ENCODE results near the gene CXCL13.

Gene CXCL13

DNA sequence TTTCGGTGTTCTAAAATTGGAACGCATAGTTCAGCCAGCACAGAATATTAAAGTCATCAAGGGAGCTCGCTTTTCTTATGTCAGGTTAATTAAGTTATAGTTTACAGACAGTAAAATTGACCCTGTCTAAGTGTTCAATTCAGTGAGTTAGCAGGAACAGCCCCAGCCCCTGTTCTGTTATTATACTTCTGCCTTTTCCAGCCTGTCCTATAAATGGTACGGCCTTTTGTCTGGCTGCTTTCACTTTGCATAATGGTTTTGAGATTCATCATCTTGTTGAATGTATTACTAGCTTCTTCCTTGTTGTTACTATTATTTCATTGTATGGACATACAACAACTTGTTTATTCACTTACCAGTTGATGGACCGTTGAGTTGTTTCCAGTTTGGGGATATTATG is 9.5 kb downstream of the CXCL13 start:
- no peaks in the 10 kb centered on the region for H3K9me3 ChIP-seq (replicated peaks; ENCODE audit: insufficient read depth, low read length)
- no peak for TF ChIP-seq EZH2 (optimal IDR thresholded peaks at IDR 0.05; ENCODE audit: low read depth, low read length)
- TF ChIP-seq, protein P1, sequence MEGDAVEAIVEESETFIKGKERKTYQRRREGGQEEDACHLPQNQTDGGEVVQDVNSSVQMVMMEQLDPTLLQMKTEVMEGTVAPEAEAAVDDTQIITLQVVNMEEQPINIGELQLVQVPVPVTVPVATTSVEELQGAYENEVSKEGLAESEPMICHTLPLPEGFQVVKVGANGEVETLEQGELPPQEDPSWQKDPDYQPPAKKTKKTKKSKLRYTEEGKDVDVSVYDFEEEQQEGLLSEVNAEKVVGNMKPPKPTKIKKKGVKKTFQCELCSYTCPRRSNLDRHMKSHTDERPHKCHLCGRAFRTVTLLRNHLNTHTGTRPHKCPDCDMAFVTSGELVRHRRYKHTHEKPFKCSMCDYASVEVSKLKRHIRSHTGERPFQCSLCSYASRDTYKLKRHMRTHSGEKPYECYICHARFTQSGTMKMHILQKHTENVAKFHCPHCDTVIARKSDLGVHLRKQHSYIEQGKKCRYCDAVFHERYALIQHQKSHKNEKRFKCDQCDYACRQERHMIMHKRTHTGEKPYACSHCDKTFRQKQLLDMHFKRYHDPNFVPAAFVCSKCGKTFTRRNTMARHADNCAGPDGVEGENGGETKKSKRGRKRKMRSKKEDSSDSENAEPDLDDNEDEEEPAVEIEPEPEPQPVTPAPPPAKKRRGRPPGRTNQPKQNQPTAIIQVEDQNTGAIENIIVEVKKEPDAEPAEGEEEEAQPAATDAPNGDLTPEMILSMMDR (IDR thresholded peaks at IDR 0.05; ENCODE audit: low read length) = no peak
- no peak for TF ChIP-seq EZH2phosphoT487 (IDR thresholded peaks at IDR 0.05; ENCODE audit: low read length)
- no peaks in the 10 kb centered on the region for H3K79me2 ChIP-seq (ENCODE audit: low read length)
- H4K20me1 ChIP-seq (ENCODE audit: insufficient read depth, low read length) = no peaks in the 10 kb centered on the region
- no peaks in the 10 kb centered on the region for H3K9me2 ChIP-seq (replicated peaks; ENCODE audit: insufficient read depth, low read length)
- H3K27ac ChIP-seq (ENCODE audit: low read length) = no peak overlapping the region
- no peaks in the 10 kb centered on the region for H3K36me3 ChIP-seq (replicated peaks; ENCODE audit: insufficient read depth, low read length)
- DNase-seq = no peak
- H3K27me3 ChIP-seq (replicated peaks; ENCODE audit: insufficient read depth, low read length) = no peaks in the 10 kb centered on the region
- peaks cover 11% of the 10 kb centered on the region for H3K4me1 ChIP-seq (ENCODE audit: low read length)
- H3K4me2 ChIP-seq (ENCODE audit: low read depth, low read length) = no peak overlapping the region
- H3K4me3 ChIP-seq (ENCODE audit: low read length) = no peak overlapping the region
- no peaks in the 10 kb centered on the region for H3F3A ChIP-seq (ENCODE audit: insufficient read depth, low read length)
- H3K9ac ChIP-seq (ENCODE audit: low read length) = no peak overlapping the region
- H2AFZ ChIP-seq (ENCODE audit: low read length) = no peak overlapping the region

DNA sequence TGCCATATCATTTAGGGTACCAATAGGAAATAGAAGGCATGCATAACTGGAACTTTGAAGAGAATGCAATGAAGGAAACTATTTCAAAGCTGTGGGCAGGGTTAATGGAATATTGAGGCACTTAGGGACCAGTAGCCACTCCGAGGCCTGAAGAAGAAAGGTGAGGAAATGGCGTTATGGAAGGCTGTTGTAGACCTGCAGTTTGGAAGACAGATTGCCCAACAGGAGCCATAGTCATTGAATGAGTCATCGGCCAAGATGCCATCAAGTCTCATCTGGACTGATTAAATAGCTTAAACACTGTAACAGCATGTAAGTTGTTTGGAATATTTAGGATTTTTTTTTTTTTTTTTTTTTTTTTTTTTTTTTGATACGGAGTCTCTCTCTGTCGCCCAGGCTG is 11.6 kb downstream of the CXCL13 start:
- Histone ChIP-seq H3K9me2 (replicated peaks; ENCODE audit: insufficient read depth, low read length) (no peaks in the 10 kb centered on the region), H2AFZ (ENCODE audit: low read length) (no peak overlapping the region), H3K27ac (ENCODE audit: low read length) (no peak overlapping the region), H3F3A (ENCODE audit: insufficient read depth, low read length) (no peaks in the 10 kb centered on the region), H3K9ac (ENCODE audit: low read length) (no peak overlapping the region), H3K4me3 (ENCODE audit: low read length) (no peak overlapping the region), H4K20me1 (ENCODE audit: insufficient read depth, low read length) (no peaks in the 10 kb centered on the region), H3K4me2 (ENCODE audit: low read depth, low read length) (no peak overlapping the region), H3K4me1 (ENCODE audit: low read length) (peaks cover 11% of the 10 kb centered on the region), H3K27me3 (replicated peaks; ENCODE audit: insufficient read depth, low read length) (no peaks in the 10 kb centered on the region), H3K79me2 (ENCODE audit: low read length) (no peaks in the 10 kb centered on the region), H3K36me3 (replicated peaks; ENCODE audit: insufficient read depth, low read length) (no peaks in the 10 kb centered on the region), H3K9me3 (replicated peaks; ENCODE audit: insufficient read depth, low read length) (no peaks in the 10 kb centered on the region)
- TF ChIP-seq EZH2phosphoT487 (IDR thresholded peaks at IDR 0.05; ENCODE audit: low read length) = no peak
- TF ChIP-seq EZH2 (optimal IDR thresholded peaks at IDR 0.05; ENCODE audit: low read depth, low read length) = no peak
- TF ChIP-seq, protein P1 (IDR thresholded peaks at IDR 0.05; ENCODE audit: low read length) = no peak
- no peak for DNase-seq

DNA sequence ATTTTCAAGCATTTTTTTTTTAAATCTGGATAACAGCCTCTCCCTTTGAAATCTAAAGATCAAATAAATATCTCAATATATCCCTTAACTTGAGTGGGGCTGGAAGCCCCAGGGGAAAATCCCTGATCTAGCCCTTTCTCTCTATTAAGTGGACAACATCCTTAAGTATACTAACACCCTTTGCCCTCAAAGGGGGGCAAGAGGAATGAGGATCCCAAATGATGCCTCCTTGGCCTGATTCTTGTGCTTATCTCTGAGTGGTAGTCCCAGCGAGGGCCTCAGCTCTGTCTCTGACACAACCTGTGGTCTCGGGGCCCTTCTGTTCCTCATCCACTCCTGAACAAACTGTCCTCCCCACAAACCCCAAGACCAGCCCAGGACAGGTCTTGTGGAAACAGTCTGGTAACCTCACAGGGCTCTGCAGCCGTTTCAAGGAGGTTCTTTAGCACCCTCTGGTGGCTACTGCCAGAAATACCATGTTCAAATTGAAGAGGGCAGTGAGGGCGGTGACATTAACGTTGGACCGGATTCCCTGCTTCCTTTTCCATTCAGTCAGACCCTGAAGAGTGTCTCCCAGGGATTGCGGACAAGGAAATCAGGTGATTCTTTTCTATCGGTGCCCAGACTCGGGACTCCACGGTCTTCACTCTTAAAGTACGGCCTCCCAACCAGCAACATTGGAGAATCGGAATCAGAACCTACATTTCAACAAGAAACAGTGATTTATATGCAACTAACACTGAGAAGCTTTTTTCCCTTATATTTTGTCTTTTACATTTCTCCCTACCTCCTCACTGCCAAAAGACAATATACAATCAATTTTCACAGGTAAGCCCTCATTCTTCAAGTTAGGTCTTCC is 13.0 kb downstream of the CXCL13 start:
- Histone ChIP-seq H3K9me2 (replicated peaks; ENCODE audit: insufficient read depth, low read length) (no peaks in the 10 kb centered on the region), H2AFZ (ENCODE audit: low read length) (0 out of 2 replicates have a peak overlapping the region, but pooled peaks have one; percentile 10), H3K36me3 (replicated peaks; ENCODE audit: insufficient read depth, low read length) (no peaks in the 10 kb centered on the region), H3K27ac (ENCODE audit: low read length) (no peak overlapping the region), H3K27me3 (replicated peaks; ENCODE audit: insufficient read depth, low read length) (no peaks in the 10 kb centered on the region), H3K4me3 (ENCODE audit: low read length) (no peak overlapping the region), H3F3A (ENCODE audit: insufficient read depth, low read length) (no peaks in the 10 kb centered on the region), H4K20me1 (ENCODE audit: insufficient read depth, low read length) (no peaks in the 10 kb centered on the region), H3K9me3 (replicated peaks; ENCODE audit: insufficient read depth, low read length) (no peaks in the 10 kb centered on the region), H3K4me1 (ENCODE audit: low read length) (peaks cover 11% of the 10 kb centered on the region), H3K79me2 (ENCODE audit: low read length) (no peaks in the 10 kb centered on the region), H3K4me2 (ENCODE audit: low read depth, low read length) (peak overlapping the region; percentile 33), H3K9ac (ENCODE audit: low read length) (no peak overlapping the region)
- peak; percentile 71 for DNase-seq
- TF ChIP-seq, protein P1 (IDR thresholded peaks at IDR 0.05; ENCODE audit: low read length) = peak; percentile 84
- TF ChIP-seq EZH2 (optimal IDR thresholded peaks at IDR 0.05; ENCODE audit: low read depth, low read length) = no peak
